GM13977 (cell line): ENCODE results near the gene SLC17A9.

Experiments
- DNase-seq: peaks from one replicate; pipeline ENCODE4 v3.0.0; 2012; ENCODE audit warnings: low spot score
- CTCF ChIP-seq: IDR thresholded peaks from 2 replicates; pipeline ENCODE4 v1.5.1; 2012; ENCODE audit warnings: mild to moderate bottlenecking, control low read depth; ENCODE audit not compliant: insufficient read depth; ENCODE audit errors: extremely low read depth, missing control alignments
- in situ Hi-C: fragments of 300-500 bp; cut with MboI; formaldehyde crosslinking; loops from one replicate; pipeline ENCODE4 v1.12.0; 2022; ENCODE audit warnings: low sequenced_read_pairs, low pct_unique_long_range_greater_than_20kb, mixed read lengths, inconsistent platforms; ENCODE audit not compliant: unreplicated experiment

SLC17A9 gene

GRCh38 chr20:63004607-63005364, 52.3 kb downstream of the SLC17A9 start:
- in situ Hi-C loops, result no loop called here
- no peak for DNase-seq
- no peak for TF ChIP-seq CTCF

GRCh38 chr20:63005365-63005861, 52.9 kb downstream of the SLC17A9 start:
- in situ Hi-C loops, result no loop called here
- DNase-seq, result no peak
- no peak for TF ChIP-seq CTCF

GRCh38 chr20:63005862-63006539, 53.5 kb downstream of the SLC17A9 start:
- TF ChIP-seq CTCF, result no peak
- no peak for DNase-seq
- in situ Hi-C loops, result no loop called here

GRCh38 chr20:63006540-63007359, 54.2 kb downstream of the SLC17A9 start, which contains the start of gene BHLHE23:
BHLHE23 (minus strand) TSS chr20:63006964; CDS start chr20:63006774, 190 bp downstream.
- no peak for TF ChIP-seq CTCF
- DNase-seq, result peak; percentile 84
- in situ Hi-C loops, result no loop called here

GRCh38 chr20:63007360-63007645, 54.8 kb downstream of the SLC17A9 start:
- in situ Hi-C loops, result no loop called here
- DNase-seq, result no peak
- no peak for TF ChIP-seq CTCF
